ENCODE results near the gene KRT84.

GRCh38 chr12:52369809-52370208 lies 15.6 kb downstream of the KRT84 start:
- TF ChIP-seq CTCF (IDR thresholded peaks at IDR 0.05): no peak
- TF ChIP-seq EZH2 (IDR thresholded peaks at IDR 0.05): no peak
- no peak for TF ChIP-seq EZH2phosphoT487 (IDR thresholded peaks at IDR 0.05)

Measured in neural progenitor cell (in vitro differentiated cells).